Uterus (tissue), 4 donors: Measurements from ENCODE around the gene CDC20. TPM values are rescaled to one million over a fixed set of nuclear protein-coding genes. Genes with fewer than 3 reads are reported as not detected.

Experiments
- DNase-seq, 2 donors: peaks; one replicate each; pipeline ENCODE4 v3.0.0-alpha.2; 2019 to 2020
- H3K27ac ChIP-seq, 2 donors: fragments of 200-600 bp; sonication (generic); 1 replicate in 1 of 2; 2 replicates in 1 of 2; pipeline ENCODE4 v1.5.1; 2016 to 2018
- H3K27me3 ChIP-seq, 2 donors: fragments of 200-600 bp; sonication (generic); one replicate each; pipeline ENCODE4 v1.5.1; 2018 to 2019; ENCODE audit warnings: control low read depth in 1 of 2
- H3K36me3 ChIP-seq, 2 donors: fragments of 200-600 bp; sonication (generic); one replicate each; pipeline ENCODE4 v1.5.1; 2019; ENCODE audit warnings: control low read depth in 1 of 2
- H3K4me1 ChIP-seq, 2 donors: fragments of 200-600 bp; sonication (generic); one replicate each; pipeline ENCODE4 v1.5.1; 2018 to 2019; ENCODE audit warnings: control low read depth in 1 of 2
- H3K4me3 ChIP-seq, 2 donors: fragments of 200-600 bp; sonication (generic); 1 replicate in 1 of 2; 2 replicates in 1 of 2; pipeline ENCODE4 v1.5.1; 2018 to 2019; ENCODE audit warnings: mild to moderate bottlenecking in 1 of 2
- H3K9me3 ChIP-seq, 2 donors: fragments of 200-600 bp; sonication (generic); one replicate each; pipeline ENCODE4 v1.5.1; 2019; ENCODE audit warnings: control low read depth in 1 of 2
- CTCF ChIP-seq, 4 experiments: fragments of 200-600 bp in 2 of 4; fragments of 450-650 bp in 2 of 4; sonication (generic) in 2 of 4; IDR thresholded peaks; one replicate each; pipeline ENCODE4 v1.5.1; 2016 to 2019; ENCODE audit warnings: antibody characterized with exemption in 4 of 4, mild to moderate bottlenecking in 2 of 4, moderate library complexity in 1 of 4
- POLR2A ChIP-seq, 2 donors: fragments of 450-650 bp; IDR thresholded peaks; one replicate each; pipeline ENCODE4 v1.6.1; 2016; ENCODE audit warnings: antibody characterized with exemption in 2 of 2, mild to moderate bottlenecking in 1 of 2, moderate library complexity in 1 of 2
- intact Hi-C: fragments of 100-400 bp; cut with DNase I; formaldehyde crosslinking; loops from one replicate; pipeline ENCODE4 v1.15.1; 2023; ENCODE audit warnings: low total_unique reads
- total RNA-seq, 4 donors: library from RNA; depleted of rRNA in 3 of 4; stranded (reverse); fragments of >200 nt in 3 of 4; gene quantifications; one replicate each; pipeline versions ENCODE4 v1.1.0 to v1.2.4, GENCODE V29; 2014 to 2023
- donor health status: DM: yes; HTN: yes; CAD: no.

Gene CDC20
- total RNA-seq, 4 donors from 2014 or later = 1.3 to 20.3 TPM; not detected in 2

- intact Hi-C loops = no loop called here
- DNase-seq = no peak
- H3K27ac ChIP-seq = no peak overlapping the region
- no peaks in the 10 kb centered on the region for H3K36me3 ChIP-seq
- no peaks in the 10 kb centered on the region for H3K4me1 ChIP-seq
- TF ChIP-seq CTCF (IDR thresholded peaks at IDR 0.05) = no peak
- no peak overlapping the region for H3K4me3 ChIP-seq
- no peaks in the 10 kb centered on the region for H3K27me3 ChIP-seq
- H3K9me3 ChIP-seq = no peaks in the 10 kb centered on the region
Measured at GRCh38 chr1:43339584-43340232, 19.1 kb upstream of the CDC20 start.

- Histone ChIP-seq H3K4me3 (no peak overlapping the region), H3K4me1 (no peaks in the 10 kb centered on the region), H3K9me3 (no peaks in the 10 kb centered on the region), H3K36me3 (no peaks in the 10 kb centered on the region), H3K27me3 (no peaks in the 10 kb centered on the region), H3K27ac (no peak overlapping the region)
- TF ChIP-seq CTCF (IDR thresholded peaks at IDR 0.05) = no peak
- intact Hi-C loops = no loop called here
- no peak for DNase-seq
Measured at GRCh38 chr1:43340559-43340958, 18.2 kb upstream of the CDC20 start.

GRCh38 chr1:43344267-43344850 is 14.4 kb upstream of the CDC20 start:
- no peak overlapping the region for H3K4me3 ChIP-seq
- no peaks in the 10 kb centered on the region for H3K36me3 ChIP-seq
- H3K9me3 ChIP-seq = no peaks in the 10 kb centered on the region
- H3K27ac ChIP-seq = no peak overlapping the region
- H3K4me1 ChIP-seq = no peaks in the 10 kb centered on the region
- DNase-seq = no peak
- intact Hi-C loops = no loop called here
- no peak for TF ChIP-seq POLR2A (IDR thresholded peaks at IDR 0.05)
- TF ChIP-seq CTCF (IDR thresholded peaks at IDR 0.05) = no peak
- H3K27me3 ChIP-seq = no peaks in the 10 kb centered on the region

GRCh38 chr1:43345120-43345519 is 13.7 kb upstream of the CDC20 start:
- H3K27me3 ChIP-seq = no peaks in the 10 kb centered on the region
- intact Hi-C loops = no loop called here
- H3K4me1 ChIP-seq = no peaks in the 10 kb centered on the region
- no peaks in the 10 kb centered on the region for H3K9me3 ChIP-seq
- H3K36me3 ChIP-seq = no peaks in the 10 kb centered on the region
- no peak overlapping the region for H3K4me3 ChIP-seq
- DNase-seq = no peak
- no peak for TF ChIP-seq POLR2A (IDR thresholded peaks at IDR 0.05)
- TF ChIP-seq CTCF (IDR thresholded peaks at IDR 0.05) = no peak
- H3K27ac ChIP-seq = no peak overlapping the region

GRCh38 chr1:43346636-43347035 is 12.1 kb upstream of the CDC20 start:
- H3K9me3 ChIP-seq = no peaks in the 10 kb centered on the region
- intact Hi-C loops = no loop called here
- no peak for DNase-seq
- H3K4me3 ChIP-seq = no peak overlapping the region
- TF ChIP-seq CTCF (IDR thresholded peaks at IDR 0.05) (no peak), POLR2A (IDR thresholded peaks at IDR 0.05) (no peak)
- H3K4me1 ChIP-seq = no peaks in the 10 kb centered on the region
- H3K27ac ChIP-seq = no peak overlapping the region
- no peaks in the 10 kb centered on the region for H3K27me3 ChIP-seq
- no peaks in the 10 kb centered on the region for H3K36me3 ChIP-seq
